OCI-LY7 (cell line): ENCODE results near the gene SULF2. TPM values are rescaled to one million over a fixed set of nuclear protein-coding genes. Genes with fewer than 3 reads are reported as not detected.

ENCODE experiments used
- BruUV-seq: library from RNA; stranded (reverse); fragments of 400-500 nt; replicated peaks from 2 replicates; lab custom pipeline; 2021; lab: Mats Ljungman, UMichigan
- CTCF ChIA-PET: fragments of 300-600 bp; sonication (Branson Sonifier 250); formaldehyde crosslinking; loops from one replicate; lab custom pipeline; 2022; ENCODE audit warnings: antibody characterized with exemption; ENCODE audit not compliant: unreplicated experiment; lab: Charles Lee
- POLR2A ChIA-PET: fragments of 300-600 bp; sonication (Branson Sonifier 250); formaldehyde crosslinking; loops from one replicate; lab custom pipeline; 2022; ENCODE audit warnings: antibody characterized with exemption; lab: Charles Lee
- DNase-seq: peaks from one replicate; pipeline ENCODE4 v3.0.0-alpha.2; 2015; ENCODE audit warnings: low spot score
- H2AFZ ChIP-seq: fragments of 200-600 bp; sonication (generic), shearing (Covaris generic); 2 replicates; pipeline ENCODE4 v1.6.1; 2014; ENCODE audit warnings: mild to moderate bottlenecking, antibody characterized with exemption, low read length, moderate library complexity
- H3K27ac ChIP-seq: fragments of 200-600 bp; sonication (generic); 2 replicates; pipeline ENCODE4 v1.5.1; 2014; ENCODE audit warnings: mixed run types, low read depth, mild to moderate bottlenecking, moderate library complexity, low read length, inconsistent platforms; ENCODE audit not compliant: poor library complexity, severe bottlenecking
- H3K36me3 ChIP-seq: fragments of 200-600 bp; sonication (generic); 2 replicates; pipeline ENCODE4 v1.6.1; 2014; ENCODE audit warnings: mild to moderate bottlenecking, antibody characterized with exemption, low read length, moderate library complexity, mixed read lengths; ENCODE audit not compliant: insufficient read depth
- H3K4me1 ChIP-seq: fragments of 200-600 bp; sonication (generic); 2 replicates; pipeline ENCODE4 v1.5.1; 2014; ENCODE audit warnings: mild to moderate bottlenecking, low read length; ENCODE audit not compliant: insufficient read depth, poor library complexity, severe bottlenecking
- H3K4me2 ChIP-seq: fragments of 200-600 bp; sonication (generic); 2 replicates; pipeline ENCODE4 v1.6.1; 2014; ENCODE audit warnings: mild to moderate bottlenecking, low read length
- H3K4me3 ChIP-seq: fragments of 200-600 bp; sonication (generic); 2 replicates; pipeline ENCODE4 v1.5.1; 2014; ENCODE audit warnings: mild to moderate bottlenecking, low read depth, low read length; ENCODE audit not compliant: poor library complexity, severe bottlenecking
- H3K79me2 ChIP-seq: fragments of 200-600 bp; sonication (generic); 2 replicates; pipeline ENCODE4 v1.6.1; 2016; ENCODE audit warnings: low read depth, mild to moderate bottlenecking, low read length, moderate library complexity, mixed read lengths; ENCODE audit not compliant: insufficient read depth
- H3K9me2 ChIP-seq: fragments of 200-600 bp; sonication (generic); 2 replicates; pipeline ENCODE4 v1.6.1; 2016; ENCODE audit warnings: mild to moderate bottlenecking, low read length, mixed read lengths; ENCODE audit not compliant: insufficient read depth
- H3K9me3 ChIP-seq: fragments of 200-600 bp; sonication (generic); 2 replicates; pipeline ENCODE4 v1.6.1; 2014; ENCODE audit warnings: mild to moderate bottlenecking, mixed run types, low read length, mixed read lengths
- H4K20me1 ChIP-seq: fragments of 200-600 bp; sonication (generic); 2 replicates; pipeline ENCODE4 v1.6.1; 2014; ENCODE audit warnings: mild to moderate bottlenecking, antibody characterized with exemption, low read length, moderate library complexity, mixed read lengths; ENCODE audit not compliant: insufficient read depth
- CTCF ChIP-seq: fragments of 200-600 bp; sonication (generic); conservative IDR thresholded peaks from 2 replicates; pipeline ENCODE4 v1.5.1; 2014; ENCODE audit warnings: mild to moderate bottlenecking, antibody characterized with exemption, low read length, moderate library complexity, mixed read lengths
- EZH2phosphoT487 ChIP-seq: fragments of 200-600 bp; sonication (generic); IDR thresholded peaks from 2 replicates; pipeline ENCODE4 v1.6.1; 2018; ENCODE audit warnings: low read depth, borderline replicate concordance, mild to moderate bottlenecking, mixed run types, antibody characterized with exemption, low read length, moderate library complexity, mixed read lengths
- intact Hi-C: fragments of 100-400 bp; cut with micrococcal nuclease; formaldehyde crosslinking; loops from one replicate; pipeline ENCODE4 v1.10.0; 2022; ENCODE audit not compliant: unreplicated experiment
- total RNA-seq, 2 experiments: library from RNA; depleted of rRNA in 1 of 2; stranded (reverse); fragments of >200 nt in 1 of 2; shearing (Covaris generic) in 1 of 2; gene quantifications; 2 replicates each; pipeline ENCODE4 v1.2.3, GENCODE V29; 2014 to 2022

The SULF2 gene
- total RNA-seq, 2 experiments from 2014 or later = 0.03 to 0.51 TPM

- intact Hi-C loops = no loop called here
- Histone ChIP-seq H3K27ac (no peak overlapping the region), H3K36me3 (no peaks in the 10 kb centered on the region), H4K20me1 (no peaks in the 10 kb centered on the region), H3K4me1 (no peaks in the 10 kb centered on the region), H3K9me2 (no peaks in the 10 kb centered on the region), H3K4me2 (no peak overlapping the region), H3K4me3 (no peak overlapping the region), H3K79me2 (no peaks in the 10 kb centered on the region), H2AFZ (no peak overlapping the region), H3K9me3 (no peaks in the 10 kb centered on the region)
- BruUV-seq = no TSS peak
- CTCF ChIA-PET = interaction anchor here (0.6 kb wide), 1 partner anchor 44 kb away, joined by 3 read pairs; no protein-coding TSS in a partner anchor
- TF ChIP-seq CTCF = no peak
- no peak for TF ChIP-seq EZH2phosphoT487
- no peak for DNase-seq
- POLR2A ChIA-PET = no interaction called here
These were observed 67.9 kb downstream of the SULF2 start for GRCh38 chr20:47717421-47717820.

GRCh38 chr20:47713878-47714450 is 71.3 kb downstream of the SULF2 start:
- no peaks in the 10 kb centered on the region for H3K79me2 ChIP-seq
- no peaks in the 10 kb centered on the region for H4K20me1 ChIP-seq
- intact Hi-C loops = no loop called here

More at GRCh38 chr20:47713878-47714450, 71.3 kb downstream of the SULF2 start:
- Histone ChIP-seq H3K27ac (no peak overlapping the region), H3K9me2 (no peaks in the 10 kb centered on the region), H3K4me3 (no peak overlapping the region), H3K4me1 (no peaks in the 10 kb centered on the region), H3K4me2 (no peak overlapping the region), H3K36me3 (no peaks in the 10 kb centered on the region), H3K9me3 (no peaks in the 10 kb centered on the region), H2AFZ (no peak overlapping the region)
- no peak for DNase-seq
- BruUV-seq = no TSS peak
- ChIA-PET POLR2A (interaction anchor here (0.6 kb wide), 1 partner anchor 943 kb away, joined by 3 read pairs; no protein-coding TSS in a partner anchor), CTCF (no interaction called here)
- TF ChIP-seq CTCF (no peak), EZH2phosphoT487 (no peak)
